DMS114 treated with DMSO at 0.1 percent for 48 hours (cell line): ENCODE measurements around the gene IGDCC3.
A peak's percentile ranks its signal among the peaks of the same experiment; 100 is the strongest.

Experiments
- DNase-seq: peaks from one replicate; lab custom pipeline; 2025; ENCODE audit not compliant: unreplicated experiment; lab: John Stamatoyannopoulos, UW

The IGDCC3 gene

DNA sequence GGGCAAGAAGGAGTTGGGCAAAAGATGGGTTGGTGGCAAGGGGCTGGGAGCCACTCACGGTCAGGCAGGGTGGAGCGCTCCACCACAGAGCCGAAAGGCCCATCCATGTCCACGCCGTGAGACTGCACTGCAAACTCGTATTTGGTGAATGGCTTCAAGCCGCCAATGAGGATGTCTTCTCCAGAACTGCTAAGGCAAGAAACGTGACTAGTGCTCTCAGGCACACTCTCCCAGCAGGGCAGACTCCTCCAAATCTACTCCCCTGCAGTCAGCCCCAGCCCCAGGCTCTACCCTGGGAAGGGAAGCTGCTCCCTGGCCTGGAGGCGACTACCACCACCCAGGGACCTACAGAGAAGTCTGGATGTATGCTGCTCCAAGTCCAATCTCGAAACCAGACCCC lies 11.4 kb upstream of the IGDCC3 start:
- no peak for DNase-seq

DNA sequence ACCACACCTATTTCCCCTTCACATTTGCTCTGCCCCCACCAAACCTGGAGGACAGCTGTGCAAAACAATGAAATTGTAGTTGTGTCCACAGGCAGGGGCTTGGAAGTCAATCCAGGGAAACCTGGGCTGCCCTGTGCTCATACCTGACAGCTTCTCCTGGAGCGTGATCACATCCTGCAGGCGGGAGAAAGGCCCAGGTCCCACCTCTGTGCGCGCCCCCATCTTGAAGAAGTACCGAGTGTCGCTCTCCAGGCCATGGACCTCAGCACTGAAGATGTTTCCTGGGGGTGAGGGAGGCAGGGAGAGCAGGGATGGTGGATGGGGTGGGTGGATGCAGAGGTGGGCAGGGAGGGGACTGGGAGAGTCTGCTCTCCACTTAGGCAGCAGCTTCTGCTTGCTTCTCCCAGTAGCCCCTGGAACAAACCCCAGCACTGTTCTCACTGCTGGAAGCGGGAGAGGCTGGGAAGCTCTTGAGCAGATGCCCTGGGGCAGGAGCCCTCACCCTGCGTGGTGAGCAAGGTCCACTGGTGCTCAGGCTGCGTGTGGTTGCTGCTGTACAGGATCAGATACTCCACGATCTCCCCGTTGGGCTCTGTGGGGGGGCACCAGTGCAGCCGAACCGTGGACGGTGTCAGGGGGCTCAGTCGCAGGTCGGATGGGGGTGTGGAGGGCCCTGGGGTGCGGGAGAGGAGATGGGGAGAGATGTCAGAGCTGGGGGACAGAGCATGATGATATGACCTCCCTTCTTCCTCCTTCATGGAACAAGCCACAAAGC lies 10.7 kb upstream of the IGDCC3 start:
- no peak for DNase-seq

DNA sequence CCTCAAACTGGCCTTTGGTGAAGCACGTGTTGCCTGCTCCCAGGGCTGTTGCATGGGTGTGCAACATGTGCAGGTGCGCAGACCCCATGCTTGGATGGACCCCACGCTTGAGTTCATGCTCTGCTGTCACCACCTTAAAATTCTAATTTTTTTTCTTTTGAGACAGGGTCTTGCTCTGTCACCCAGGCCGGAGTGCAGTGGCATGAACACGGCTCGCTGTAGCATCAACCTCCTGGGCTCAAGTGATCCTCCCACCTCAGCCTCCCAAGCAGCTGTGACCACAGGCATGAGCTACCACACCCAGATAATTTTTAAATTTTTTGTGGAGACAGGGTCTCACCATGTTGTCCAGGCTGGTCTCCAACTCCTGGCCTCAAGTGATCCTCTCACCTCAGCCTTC lies 9.1 kb upstream of the IGDCC3 start:
- no peak for DNase-seq

DNA sequence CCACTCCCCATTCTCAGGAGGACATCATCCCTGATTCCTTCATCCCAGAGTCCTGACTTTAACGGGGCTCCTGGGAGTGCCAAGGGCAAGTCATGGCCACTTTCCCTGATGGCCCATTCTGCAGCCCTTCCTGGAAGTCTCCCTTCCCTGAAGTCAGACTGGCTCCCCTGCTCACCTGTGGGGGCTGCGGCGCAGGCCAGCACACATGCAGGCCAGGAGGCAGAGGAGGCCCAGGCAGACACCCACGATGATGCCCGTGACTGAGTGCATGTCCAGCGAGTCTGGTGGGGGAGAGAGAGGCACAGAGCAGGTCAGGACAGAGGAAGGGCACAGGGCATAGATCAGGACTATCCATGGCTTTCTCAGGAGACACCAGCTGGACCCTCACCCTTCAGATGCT lies 8.6 kb upstream of the IGDCC3 start:
- DNase-seq = no peak

DNA sequence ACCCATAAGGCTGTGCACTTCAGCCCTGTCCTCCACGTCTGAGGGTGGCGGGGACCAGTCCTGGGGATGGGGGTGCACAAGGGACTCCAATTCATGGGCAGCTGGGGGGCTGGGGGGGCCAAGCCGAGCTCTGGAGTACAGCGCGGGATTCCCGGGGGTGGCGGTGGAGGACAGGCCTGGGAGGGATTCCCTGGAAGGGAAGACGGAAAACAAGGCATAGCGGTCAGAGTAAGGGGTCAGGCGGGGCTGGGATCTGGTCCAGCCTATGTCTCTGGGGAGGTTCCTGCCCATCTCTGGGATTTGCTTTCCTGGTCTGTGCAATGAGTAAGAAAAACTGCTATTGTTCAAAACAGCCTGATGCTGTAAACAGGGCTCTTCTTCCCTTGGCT lies 8.1 kb upstream of the IGDCC3 start:
- DNase-seq = no peak

DNA sequence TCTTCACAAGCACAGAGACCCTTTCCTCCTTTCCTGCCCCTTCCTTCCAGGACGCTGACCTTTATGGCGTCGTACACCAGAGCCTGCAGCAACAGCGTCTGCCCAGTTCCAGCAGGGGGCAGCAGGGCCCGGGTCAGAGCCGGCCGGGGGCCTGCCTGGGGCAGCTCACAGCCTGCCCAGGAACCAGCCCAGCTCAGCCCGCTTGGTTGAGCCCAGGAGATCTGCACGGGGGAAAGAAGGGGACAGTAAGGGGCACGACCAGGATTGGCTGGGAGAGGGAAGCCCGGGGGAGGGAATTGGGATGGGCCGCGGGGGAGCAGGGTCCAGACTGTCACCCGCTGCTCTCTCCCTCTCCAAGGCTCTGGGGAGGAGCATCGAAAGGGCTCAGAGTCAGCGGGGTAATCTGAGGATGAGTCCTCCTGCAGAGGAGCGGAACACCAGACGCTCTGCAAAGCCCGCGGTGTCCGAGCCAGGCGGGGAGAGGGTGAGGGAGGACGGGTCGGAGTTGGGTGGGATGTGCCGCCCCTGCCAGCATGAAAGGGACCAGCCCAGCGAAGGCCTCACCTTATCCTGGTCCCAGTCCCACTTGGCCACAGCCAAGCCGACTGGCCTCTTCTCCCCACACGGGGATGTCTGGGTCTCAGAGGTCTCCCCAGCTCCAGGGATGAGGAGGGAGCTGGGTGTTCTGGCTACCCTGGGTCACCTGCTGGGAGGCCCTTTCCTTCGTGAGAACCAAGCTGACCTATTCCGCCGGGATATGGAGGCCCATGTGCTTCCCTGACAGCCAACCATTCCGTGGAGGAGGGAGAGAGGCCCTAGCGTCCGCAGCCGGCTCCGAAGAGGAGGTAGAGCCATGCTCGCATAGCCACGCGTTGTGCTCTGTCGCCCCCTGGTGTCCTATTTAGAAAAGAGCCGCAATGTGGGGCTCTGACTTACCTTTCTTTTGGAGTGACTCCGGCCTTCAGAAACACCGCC lies 7.4 kb upstream of the IGDCC3 start:
- DNase-seq = peak; percentile 85

DNA sequence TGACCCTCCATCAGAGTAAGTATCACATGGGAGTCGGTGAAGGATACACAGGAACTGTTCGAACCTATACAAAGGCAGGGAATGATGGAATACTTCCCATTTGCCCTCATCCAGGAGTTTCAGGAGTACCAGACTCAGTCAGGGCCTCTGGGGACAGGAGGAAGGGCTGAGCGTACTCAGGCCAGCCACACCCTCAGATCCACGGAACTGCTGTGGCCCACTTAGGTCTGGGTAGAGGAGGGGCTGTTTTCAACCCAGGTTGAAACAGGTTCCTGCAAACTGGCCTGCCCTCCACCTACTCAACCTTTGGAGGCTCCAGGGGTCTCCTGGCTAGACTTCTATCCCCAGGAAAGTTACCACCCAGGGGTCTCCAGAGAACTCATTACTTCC lies 6.7 kb upstream of the IGDCC3 start:
- no peak for DNase-seq

DNA sequence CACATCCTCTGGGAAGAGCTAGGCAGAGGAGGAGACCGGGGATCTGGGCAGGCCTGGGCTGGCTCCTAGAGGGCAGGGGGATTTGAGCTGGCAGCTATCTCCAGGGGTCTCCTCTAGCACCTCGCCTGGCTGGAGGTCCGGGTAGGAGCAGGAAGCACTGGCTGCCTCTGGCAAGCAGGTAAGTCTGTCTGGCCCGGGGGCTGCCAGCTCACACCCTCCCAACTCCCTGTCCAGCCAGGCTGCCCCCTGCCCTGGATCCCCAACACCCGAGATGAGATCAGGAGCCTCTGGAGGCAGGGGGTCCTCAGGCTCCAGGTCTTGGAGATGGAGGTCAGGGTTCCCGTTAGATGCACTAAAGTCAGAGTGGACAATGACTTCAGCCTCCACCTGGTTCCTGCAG lies 6.2 kb upstream of the IGDCC3 start:
- DNase-seq = no peak

DNA sequence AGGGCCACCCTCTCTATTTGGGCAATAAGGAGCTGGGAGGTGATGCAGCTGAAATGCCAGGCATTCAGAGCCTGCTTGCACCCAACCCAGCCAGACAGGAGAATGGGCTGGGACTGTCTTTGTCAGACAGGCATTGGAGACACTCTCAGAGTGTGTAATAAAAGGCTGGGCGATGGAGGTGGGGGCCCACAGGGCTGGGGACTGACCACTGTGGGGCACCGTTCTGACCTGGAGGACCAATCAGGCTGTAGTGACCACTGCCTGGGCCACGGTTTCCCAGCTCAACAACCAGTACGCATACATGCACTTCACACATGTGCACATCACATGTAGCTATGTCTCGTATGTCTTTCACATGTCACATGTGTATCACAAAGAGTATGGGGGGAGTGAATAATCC lies 5.7 kb upstream of the IGDCC3 start:
- DNase-seq = no peak

DNA sequence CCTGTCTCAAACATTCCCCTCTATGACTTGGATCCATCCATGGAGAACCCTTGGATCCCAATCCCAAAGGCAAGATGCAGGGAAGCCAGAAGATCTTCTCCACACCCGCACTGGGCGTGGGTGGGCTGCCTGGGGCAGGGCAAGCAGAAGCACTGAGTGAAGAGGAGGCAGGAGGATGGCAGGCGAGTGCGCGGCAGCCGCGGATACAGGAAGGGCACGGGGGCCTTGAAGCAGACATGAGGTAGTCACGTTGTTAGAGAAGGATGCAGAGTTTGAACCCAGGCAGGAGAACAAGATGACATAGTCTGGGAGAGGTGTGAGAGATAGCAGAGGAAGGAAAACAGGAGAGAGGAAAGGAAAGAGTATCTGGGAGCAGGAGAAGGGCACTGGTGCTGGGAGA lies 5.1 kb upstream of the IGDCC3 start:
- DNase-seq = no peak

DNA sequence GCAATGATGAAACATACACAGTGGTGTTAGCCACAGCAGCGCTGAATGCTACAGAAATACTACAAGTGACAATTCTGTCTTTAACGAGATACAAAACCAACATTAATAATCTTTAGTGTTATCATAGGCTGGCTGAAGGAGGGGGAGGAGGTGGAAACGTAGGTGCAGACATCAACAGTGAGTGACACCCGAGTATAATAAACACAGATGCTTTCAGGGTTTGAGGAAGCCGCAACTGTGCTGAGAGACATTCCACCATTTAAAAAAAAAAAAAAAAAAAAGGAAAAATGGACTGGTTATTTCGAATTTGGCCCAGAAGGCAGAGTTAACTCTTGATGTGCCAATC lies 4.3 kb upstream of the IGDCC3 start:
- DNase-seq = no peak

DNA sequence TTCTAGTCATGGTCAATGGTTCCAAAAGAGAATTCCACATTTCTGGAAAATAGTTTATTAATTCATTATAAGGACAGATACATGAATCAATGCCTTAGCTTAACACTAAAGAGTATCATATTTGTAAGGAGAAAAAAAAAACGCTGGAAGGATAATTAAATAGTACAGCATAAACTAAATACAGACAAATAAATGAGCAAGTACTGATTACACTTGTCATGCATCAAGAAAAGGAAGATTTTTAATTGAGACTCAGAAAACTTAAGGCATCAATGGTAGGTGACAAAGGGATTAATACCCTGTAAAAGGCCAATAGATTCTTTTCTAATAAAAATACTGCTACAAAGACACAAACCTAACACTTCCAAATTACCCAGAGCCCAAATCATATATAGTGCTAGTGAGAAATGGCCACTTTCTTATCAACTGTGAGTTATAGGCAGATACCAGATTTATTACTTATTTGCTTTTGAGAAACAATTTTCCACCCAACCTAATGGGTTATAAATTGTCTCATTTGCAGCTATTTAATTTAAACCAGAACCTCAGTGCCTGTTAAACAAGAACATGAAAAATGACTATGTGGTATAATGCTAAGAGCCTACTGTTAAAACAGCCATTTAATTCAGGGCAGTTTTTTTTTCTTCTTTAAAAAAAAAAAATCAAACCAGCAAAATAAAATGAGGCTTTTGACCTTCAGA lies 3.8 kb upstream of the IGDCC3 start:
- no peak for DNase-seq

DNA sequence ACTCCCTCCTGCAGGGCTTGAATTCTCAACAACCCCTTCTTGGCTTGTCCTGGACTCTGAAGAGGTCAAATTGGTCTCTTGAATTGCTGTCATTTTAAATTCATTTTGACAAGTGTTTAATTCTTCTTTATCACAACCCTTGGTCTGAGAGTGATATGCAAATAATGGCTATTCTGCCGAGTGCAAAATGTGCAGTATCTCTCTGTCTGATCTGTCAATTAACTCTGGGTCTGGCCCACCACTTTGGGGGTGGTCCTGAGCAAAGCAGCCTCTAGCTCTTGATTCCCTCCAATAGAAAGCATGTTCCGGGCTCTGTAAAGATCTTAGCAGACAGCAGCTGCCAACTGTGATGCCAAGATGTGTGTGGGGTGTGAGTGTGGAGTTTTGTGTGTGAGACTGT lies 2.2 kb upstream of the IGDCC3 start:
- DNase-seq = no peak

DNA sequence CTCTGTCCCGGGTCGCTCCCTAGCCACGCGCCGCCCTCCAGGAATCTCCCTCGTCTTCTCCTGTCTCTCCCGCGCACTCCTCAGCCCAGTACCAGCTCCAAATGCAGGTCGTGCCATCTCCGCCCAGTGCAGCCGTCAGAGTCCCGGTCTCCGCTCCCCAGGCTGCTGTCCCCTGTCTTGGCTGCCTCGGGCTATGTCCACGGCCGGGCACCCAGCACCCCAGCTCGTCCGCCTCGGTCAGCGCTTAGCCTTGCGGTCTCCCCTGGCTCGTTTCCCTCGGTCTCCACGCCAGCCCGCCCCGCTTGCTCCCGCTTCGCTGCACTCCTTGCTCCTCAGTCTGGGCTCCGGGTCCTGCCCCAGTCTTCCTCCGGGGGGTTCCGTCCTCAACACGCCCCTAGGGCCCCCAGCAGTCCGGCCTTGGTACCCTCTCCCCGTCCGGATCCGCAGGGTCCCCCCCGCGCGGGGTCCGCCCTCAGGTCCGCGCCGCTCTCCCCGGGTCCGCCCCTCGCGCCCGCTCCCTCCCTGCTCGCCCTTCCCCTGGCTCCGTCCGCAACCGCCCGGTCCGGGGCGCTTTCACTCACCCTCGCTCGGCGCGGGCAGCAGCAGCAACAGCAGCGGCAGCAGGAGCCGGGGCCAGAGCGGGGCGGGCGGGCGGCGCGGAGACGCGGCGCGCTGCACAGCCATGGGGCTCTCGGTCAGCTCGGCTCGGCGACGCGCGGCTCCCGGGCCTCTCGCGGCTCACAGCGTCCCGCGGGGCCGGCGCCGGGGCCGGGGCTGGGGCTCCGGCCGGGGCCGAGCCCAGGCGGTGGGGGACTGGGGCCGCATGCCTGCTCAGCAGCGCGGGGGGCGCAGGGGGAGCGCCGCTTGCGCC lies 462 bp downstream of the IGDCC3 start:
- no peak for DNase-seq

DNA sequence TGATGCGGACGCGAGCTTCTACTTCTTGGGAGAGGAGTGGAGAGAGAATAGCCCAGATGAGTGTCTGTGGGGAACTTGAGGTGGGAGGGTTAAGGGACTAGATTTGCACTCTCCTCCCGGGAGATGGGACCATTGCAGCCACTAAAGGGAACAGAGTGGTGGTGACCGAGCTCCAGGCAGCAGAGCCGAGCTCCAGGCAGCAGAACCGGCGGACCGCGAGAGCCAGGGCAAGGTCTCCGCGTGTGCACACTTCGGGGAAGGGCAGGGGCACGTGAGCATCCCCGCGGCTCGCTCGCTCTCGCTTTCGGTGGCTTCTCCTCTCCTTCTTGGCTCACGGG lies 1.1 kb downstream of the IGDCC3 start:
- DNase-seq = no peak

DNA sequence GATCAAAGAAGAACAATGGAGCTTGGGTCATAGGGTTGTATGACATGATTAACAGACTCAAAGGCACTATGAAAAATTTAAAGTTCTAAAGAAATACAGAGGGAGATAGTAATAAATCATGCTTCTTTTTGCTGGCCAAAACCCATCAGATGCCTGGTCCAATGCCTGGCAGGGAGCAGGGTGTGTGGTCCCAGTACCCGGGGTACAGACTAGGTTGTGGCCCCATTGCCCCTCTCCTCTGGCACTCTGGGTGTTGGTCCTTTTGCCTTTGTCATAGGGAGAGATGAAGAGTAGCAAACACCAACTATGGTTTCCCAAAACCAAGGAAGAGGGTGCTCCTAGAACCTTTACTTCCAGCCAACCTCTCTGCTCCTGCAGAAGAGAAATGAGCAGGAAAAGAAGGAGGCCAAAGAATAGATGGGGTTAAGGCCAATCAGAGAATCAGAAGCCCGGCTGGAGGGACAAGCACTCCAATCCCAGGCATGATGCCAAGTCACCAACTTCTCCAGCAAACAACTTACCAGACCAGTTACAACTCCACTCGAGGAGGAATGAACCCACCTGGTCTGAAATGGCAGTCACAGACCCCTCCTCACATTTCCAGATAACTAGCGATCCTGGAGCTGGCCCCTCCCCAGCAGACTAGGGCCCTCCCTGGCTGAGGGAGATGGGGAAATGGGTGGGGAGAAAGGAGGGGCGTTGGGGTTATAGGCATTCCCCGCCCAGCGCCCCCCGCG lies 1.8 kb downstream of the IGDCC3 start:
- DNase-seq = no peak

DNA sequence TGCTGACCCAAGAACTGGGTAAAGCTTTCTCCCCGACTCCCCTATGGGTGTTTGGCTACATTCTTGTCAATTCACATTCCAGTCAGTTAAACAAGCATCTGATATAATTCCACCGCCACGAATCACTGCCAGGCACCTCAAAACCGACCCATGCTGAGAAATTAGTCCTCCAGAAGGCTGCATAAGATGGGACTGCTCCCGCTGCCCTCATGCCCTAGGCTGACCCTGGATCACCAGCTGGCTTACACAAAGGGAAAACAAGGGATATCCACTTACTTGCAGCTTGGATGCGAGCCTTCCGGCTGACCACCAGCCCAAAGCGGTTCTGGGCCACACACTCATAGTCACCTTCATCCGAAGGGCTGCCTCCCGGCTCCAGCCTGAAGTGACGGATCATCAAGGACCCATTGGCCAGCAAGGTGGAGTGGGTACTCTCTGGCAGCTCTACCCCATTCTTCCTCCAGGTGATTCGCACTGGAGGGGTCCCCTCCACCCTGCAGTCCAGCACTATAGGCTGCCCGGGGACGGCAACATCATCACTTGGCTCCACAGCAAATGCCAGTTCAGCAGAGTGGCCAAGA lies 2.9 kb downstream of the IGDCC3 start:
- no peak for DNase-seq

DNA sequence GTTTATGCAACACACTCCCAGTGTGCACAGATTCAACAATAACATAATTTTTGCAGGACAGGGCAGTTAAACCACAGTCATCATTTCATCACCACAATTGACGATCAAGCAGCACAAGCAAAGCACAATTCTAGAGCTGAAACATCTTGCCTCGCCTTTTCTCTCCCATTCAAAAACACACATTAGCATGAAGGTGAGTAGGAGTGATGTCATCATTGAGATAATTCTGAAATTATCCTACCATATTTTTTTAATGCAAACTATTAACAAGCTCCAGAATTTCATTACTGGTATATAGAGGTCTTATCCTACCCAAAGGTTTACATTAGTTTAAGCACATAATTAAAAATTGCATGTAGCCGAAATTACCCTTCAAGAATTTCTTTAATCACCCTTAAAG lies 3.5 kb downstream of the IGDCC3 start:
- DNase-seq = no peak

DNA sequence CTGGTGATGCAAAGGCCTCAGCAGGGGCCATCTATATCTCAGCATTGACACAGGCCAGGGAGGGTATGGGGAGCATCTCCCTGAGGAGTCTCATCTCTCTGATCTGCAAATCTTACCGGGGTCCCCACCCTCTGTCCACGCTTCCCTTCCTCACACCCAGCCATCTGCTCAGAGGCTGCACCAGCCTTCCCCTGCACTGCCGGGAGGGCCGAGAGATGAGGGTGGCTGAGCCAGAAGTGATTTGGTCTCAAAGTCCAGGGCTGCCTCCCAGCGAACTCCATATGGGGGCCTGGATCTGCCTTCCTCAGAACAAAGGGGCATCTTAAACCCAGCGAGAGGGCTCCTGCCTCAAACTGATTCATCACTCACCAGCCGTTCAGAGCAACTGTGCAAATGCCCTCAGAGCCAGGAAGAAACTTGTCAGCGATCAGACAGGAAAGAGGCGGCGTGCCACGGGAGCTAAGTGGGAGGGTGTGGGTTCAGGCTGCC lies 4.6 kb downstream of the IGDCC3 start:
- DNase-seq = no peak

DNA sequence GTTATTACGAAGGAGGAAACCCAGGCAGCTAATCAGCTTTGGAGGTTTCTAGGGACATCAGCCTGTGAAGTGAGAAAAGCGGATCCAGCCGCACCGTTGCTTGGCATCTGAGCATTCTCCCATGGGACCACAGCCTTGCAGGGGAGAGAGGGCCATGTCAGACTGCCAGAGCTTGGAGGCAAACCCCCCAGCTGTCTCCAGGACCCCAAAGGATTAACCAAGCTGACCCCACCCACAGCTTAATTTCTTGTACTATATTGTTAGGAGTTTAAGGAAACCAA lies 5.1 kb downstream of the IGDCC3 start:
- no peak for DNase-seq
